GM12878 (cell line): ENCODE measurements around the gene LTA. TPM values are rescaled to one million over a fixed set of nuclear protein-coding genes. Genes with fewer than 3 reads are reported as not detected.
A peak's percentile ranks its signal among the peaks of the same experiment; 100 is the strongest.

Source experiments
- ATF7 ChIP-seq: fragments of 450-650 bp; IDR thresholded peaks from 2 replicates; pipeline ENCODE4 v1.6.1; 2016; ENCODE audit warnings: low read depth, mild to moderate bottlenecking
- BRCA1 ChIP-seq: IDR thresholded peaks from 2 replicates; pipeline ENCODE4 v1.6.1; 2011; ENCODE audit warnings: low read depth, low read length, improper control_type of control experiment
- MEF2B ChIP-seq: fragments of 450-650 bp; IDR thresholded peaks from 2 replicates; pipeline ENCODE4 v1.6.1; 2018; ENCODE audit warnings: mild to moderate bottlenecking, moderate library complexity; ENCODE audit not compliant: partially characterized antibody, poor library complexity, severe bottlenecking
- MXI1 ChIP-seq: fragments of 150-350 bp; IDR thresholded peaks from 2 replicates; pipeline ENCODE4 v1.6.1; 2011; ENCODE audit warnings: low read depth, mild to moderate bottlenecking, inconsistent platforms, low read length, improper control_type of control experiment
- NR2C2 ChIP-seq: IDR thresholded peaks from 2 replicates; pipeline ENCODE4 v1.6.1; 2011; ENCODE audit warnings: borderline replicate concordance, low read depth; ENCODE audit not compliant: control insufficient read depth, insufficient read length
- RCOR1 ChIP-seq: conservative IDR thresholded peaks from 2 replicates; pipeline ENCODE4 v1.6.1; 2012; ENCODE audit warnings: low read depth, low read length, improper control_type of control experiment
- RFX5 ChIP-seq: IDR thresholded peaks from 2 replicates; pipeline ENCODE4 v1.6.1; 2011; ENCODE audit warnings: low read depth, low read length, improper control_type of control experiment
- YY1 ChIP-seq: IDR thresholded peaks from 2 replicates; pipeline ENCODE4 v1.6.1; 2011; ENCODE audit warnings: low read depth, mild to moderate bottlenecking, low read length
- polyA plus RNA-seq, 11 experiments: library from polyadenylated mRNA; depleted of rRNA in 4 of 11; unstranded in 6 of 11; stranded (reverse) in 5 of 11; fragments of >200 nt; fragmentation: Nextera tagmentation in 4 of 11; fragmentation: Illumina TruSeq in 1 of 11; extraction: Ambion mirVana in 4 of 11; extraction: Trizol in 1 of 11; gene quantifications; 1 replicate in 1 of 11; 2 replicates in 10 of 11; pipeline versions ENCODE4 v1.2.1 to v1.2.3, GENCODE V29; 2011 to 2016; ENCODE audit warnings: inconsistent platforms in 2 of 11, missing spikeins in 2 of 11, low read depth in 1 of 11
- total RNA-seq, 4 experiments: library from RNA; depleted of rRNA in 3 of 4; stranded (reverse); fragments of >200 nt in 3 of 4; fragmentation: Illumina TruSeq in 1 of 4; extraction: Trizol in 1 of 4; gene quantifications; 2 replicates each; pipeline versions ENCODE4 v1.2.1 to v1.2.3, GENCODE V29; 2013 to 2021
- TF ChIP-seq, protein P1 (sequence below): IDR thresholded peaks from 2 replicates; pipeline ENCODE4 v1.6.1; 2012; ENCODE audit warnings: low read length, inconsistent platforms
- TF ChIP-seq, protein P2 (sequence below): IDR thresholded peaks from 2 replicates; pipeline ENCODE4 v1.6.1; 2011; ENCODE audit warnings: borderline replicate concordance, low read depth, mild to moderate bottlenecking, moderate library complexity, mixed read lengths, low read length; ENCODE audit not compliant: insufficient read depth; ENCODE audit errors: extremely low read length
- TF ChIP-seq, protein P3 (sequence below): fragments of 450-650 bp; IDR thresholded peaks from 2 replicates; pipeline ENCODE4 v1.6.1; 2017; ENCODE audit warnings: mild to moderate bottlenecking, moderate library complexity
- TF ChIP-seq, protein P4 (sequence below): fragments of 450-650 bp; IDR thresholded peaks from 2 replicates; pipeline ENCODE4 v1.6.1; 2017; ENCODE audit warnings: mild to moderate bottlenecking, moderate library complexity
- TF ChIP-seq, protein P5 (sequence below): fragments of 450-650 bp; IDR thresholded peaks from 2 replicates; pipeline ENCODE4 v1.6.1; 2016; ENCODE audit warnings: mild to moderate bottlenecking, moderate library complexity, borderline replicate concordance

LTA gene
- total and polyA plus RNA-seq, 10 of the 15 experiments (the other 5 are each of a cell fraction or from before 2014, with no cell fraction given) = 27.5 to 100 (median 75.1) TPM

DNA sequence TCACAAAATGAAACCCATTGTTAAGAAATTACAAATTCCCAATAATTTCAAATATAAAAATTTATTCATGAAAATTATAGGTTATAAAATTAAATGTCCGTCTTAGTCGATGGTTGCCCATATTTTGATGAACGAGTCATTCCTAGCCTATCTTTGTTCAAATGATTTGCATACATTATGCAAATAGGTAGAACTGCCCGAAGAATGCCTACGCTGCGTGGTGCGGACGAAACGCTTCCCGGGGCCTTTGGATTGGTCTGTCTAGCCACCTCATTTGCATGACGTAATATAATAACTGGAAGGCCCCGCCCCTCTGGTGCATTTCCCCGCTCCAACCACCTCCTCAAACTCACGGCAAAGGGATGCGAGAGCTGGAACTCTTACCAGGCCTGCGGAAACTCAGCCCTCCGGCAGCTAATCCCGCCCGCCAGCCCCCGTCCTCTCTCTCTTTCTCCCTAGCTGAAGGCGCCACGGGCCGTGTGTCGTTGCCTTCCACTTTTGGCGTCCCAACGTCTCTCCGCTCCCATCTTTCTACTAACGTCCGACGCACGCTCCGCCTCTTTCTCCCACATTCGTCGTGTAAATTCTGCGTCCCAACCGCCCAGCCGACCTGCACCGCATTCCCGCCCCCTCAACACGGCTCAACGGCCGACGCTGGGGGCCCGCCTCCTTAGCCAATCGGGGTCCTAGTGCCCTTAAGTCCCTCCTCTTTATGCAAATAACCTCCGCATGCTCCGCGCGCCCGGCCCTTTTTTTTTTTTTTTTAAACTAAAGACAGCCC is 47.9 kb downstream of the LTA start (continued):
- TF ChIP-seq, protein P1, sequence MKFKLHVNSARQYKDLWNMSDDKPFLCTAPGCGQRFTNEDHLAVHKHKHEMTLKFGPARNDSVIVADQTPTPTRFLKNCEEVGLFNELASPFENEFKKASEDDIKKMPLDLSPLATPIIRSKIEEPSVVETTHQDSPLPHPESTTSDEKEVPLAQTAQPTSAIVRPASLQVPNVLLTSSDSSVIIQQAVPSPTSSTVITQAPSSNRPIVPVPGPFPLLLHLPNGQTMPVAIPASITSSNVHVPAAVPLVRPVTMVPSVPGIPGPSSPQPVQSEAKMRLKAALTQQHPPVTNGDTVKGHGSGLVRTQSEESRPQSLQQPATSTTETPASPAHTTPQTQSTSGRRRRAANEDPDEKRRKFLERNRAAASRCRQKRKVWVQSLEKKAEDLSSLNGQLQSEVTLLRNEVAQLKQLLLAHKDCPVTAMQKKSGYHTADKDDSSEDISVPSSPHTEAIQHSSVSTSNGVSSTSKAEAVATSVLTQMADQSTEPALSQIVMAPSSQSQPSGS = no peak
- TF ChIP-seq ATF7 = peak; percentile 100
- TF ChIP-seq, protein P2, sequence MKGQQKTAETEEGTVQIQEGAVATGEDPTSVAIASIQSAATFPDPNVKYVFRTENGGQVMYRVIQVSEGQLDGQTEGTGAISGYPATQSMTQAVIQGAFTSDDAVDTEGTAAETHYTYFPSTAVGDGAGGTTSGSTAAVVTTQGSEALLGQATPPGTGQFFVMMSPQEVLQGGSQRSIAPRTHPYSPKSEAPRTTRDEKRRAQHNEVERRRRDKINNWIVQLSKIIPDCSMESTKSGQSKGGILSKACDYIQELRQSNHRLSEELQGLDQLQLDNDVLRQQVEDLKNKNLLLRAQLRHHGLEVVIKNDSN = no peak
- TF ChIP-seq, protein P3, sequence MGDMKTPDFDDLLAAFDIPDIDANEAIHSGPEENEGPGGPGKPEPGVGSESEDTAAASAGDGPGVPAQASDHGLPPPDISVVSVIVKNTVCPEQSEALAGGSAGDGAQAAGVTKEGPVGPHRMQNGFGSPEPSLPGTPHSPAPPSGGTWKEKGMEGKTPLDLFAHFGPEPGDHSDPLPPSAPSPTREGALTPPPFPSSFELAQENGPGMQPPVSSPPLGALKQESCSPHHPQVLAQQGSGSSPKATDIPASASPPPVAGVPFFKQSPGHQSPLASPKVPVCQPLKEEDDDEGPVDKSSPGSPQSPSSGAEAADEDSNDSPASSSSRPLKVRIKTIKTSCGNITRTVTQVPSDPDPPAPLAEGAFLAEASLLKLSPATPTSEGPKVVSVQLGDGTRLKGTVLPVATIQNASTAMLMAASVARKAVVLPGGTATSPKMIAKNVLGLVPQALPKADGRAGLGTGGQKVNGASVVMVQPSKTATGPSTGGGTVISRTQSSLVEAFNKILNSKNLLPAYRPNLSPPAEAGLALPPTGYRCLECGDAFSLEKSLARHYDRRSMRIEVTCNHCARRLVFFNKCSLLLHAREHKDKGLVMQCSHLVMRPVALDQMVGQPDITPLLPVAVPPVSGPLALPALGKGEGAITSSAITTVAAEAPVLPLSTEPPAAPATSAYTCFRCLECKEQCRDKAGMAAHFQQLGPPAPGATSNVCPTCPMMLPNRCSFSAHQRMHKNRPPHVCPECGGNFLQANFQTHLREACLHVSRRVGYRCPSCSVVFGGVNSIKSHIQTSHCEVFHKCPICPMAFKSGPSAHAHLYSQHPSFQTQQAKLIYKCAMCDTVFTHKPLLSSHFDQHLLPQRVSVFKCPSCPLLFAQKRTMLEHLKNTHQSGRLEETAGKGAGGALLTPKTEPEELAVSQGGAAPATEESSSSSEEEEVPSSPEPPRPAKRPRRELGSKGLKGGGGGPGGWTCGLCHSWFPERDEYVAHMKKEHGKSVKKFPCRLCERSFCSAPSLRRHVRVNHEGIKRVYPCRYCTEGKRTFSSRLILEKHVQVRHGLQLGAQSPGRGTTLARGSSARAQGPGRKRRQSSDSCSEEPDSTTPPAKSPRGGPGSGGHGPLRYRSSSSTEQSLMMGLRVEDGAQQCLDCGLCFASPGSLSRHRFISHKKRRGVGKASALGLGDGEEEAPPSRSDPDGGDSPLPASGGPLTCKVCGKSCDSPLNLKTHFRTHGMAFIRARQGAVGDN = peak; percentile 89
- no peak for TF ChIP-seq NR2C2
- no peak for TF ChIP-seq RCOR1
- no peak for TF ChIP-seq MEF2B
- TF ChIP-seq, protein P4, sequence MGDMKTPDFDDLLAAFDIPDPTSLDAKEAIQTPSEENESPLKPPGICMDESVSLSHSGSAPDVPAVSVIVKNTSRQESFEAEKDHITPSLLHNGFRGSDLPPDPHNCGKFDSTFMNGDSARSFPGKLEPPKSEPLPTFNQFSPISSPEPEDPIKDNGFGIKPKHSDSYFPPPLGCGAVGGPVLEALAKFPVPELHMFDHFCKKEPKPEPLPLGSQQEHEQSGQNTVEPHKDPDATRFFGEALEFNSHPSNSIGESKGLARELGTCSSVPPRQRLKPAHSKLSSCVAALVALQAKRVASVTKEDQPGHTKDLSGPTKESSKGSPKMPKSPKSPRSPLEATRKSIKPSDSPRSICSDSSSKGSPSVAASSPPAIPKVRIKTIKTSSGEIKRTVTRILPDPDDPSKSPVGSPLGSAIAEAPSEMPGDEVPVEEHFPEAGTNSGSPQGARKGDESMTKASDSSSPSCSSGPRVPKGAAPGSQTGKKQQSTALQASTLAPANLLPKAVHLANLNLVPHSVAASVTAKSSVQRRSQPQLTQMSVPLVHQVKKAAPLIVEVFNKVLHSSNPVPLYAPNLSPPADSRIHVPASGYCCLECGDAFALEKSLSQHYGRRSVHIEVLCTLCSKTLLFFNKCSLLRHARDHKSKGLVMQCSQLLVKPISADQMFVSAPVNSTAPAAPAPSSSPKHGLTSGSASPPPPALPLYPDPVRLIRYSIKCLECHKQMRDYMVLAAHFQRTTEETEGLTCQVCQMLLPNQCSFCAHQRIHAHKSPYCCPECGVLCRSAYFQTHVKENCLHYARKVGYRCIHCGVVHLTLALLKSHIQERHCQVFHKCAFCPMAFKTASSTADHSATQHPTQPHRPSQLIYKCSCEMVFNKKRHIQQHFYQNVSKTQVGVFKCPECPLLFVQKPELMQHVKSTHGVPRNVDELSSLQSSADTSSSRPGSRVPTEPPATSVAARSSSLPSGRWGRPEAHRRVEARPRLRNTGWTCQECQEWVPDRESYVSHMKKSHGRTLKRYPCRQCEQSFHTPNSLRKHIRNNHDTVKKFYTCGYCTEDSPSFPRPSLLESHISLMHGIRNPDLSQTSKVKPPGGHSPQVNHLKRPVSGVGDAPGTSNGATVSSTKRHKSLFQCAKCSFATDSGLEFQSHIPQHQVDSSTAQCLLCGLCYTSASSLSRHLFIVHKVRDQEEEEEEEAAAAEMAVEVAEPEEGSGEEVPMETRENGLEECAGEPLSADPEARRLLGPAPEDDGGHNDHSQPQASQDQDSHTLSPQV = no peak
- TF ChIP-seq YY1 = peak; percentile 83
- TF ChIP-seq MXI1 = peak; percentile 80
- TF ChIP-seq RFX5 = peak; percentile 51
- TF ChIP-seq, protein P5, sequence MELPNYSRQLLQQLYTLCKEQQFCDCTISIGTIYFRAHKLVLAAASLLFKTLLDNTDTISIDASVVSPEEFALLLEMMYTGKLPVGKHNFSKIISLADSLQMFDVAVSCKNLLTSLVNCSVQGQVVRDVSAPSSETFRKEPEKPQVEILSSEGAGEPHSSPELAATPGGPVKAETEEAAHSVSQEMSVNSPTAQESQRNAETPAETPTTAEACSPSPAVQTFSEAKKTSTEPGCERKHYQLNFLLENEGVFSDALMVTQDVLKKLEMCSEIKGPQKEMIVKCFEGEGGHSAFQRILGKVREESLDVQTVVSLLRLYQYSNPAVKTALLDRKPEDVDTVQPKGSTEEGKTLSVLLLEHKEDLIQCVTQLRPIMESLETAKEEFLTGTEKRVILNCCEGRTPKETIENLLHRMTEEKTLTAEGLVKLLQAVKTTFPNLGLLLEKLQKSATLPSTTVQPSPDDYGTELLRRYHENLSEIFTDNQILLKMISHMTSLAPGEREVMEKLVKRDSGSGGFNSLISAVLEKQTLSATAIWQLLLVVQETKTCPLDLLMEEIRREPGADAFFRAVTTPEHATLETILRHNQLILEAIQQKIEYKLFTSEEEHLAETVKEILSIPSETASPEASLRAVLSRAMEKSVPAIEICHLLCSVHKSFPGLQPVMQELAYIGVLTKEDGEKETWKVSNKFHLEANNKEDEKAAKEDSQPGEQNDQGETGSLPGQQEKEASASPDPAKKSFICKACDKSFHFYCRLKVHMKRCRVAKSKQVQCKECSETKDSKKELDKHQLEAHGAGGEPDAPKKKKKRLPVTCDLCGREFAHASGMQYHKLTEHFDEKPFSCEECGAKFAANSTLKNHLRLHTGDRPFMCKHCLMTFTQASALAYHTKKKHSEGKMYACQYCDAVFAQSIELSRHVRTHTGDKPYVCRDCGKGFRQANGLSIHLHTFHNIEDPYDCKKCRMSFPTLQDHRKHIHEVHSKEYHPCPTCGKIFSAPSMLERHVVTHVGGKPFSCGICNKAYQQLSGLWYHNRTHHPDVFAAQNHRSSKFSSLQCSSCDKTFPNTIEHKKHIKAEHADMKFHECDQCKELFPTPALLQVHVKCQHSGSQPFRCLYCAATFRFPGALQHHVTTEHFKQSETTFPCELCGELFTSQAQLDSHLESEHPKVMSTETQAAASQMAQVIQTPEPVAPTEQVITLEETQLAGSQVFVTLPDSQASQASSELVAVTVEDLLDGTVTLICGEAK = peak; percentile 25; the same call in 1 of the 2 replicates
- TF ChIP-seq BRCA1 = no peak
